ENCODE data around the gene NSMF. TPM values are rescaled to one million over a fixed set of nuclear protein-coding genes. Genes with fewer than 3 reads are reported as not detected.

The NSMF gene
- total RNA-seq, 2 donors from 2014 or later: 20.0 to 28.5 TPM

DNA sequence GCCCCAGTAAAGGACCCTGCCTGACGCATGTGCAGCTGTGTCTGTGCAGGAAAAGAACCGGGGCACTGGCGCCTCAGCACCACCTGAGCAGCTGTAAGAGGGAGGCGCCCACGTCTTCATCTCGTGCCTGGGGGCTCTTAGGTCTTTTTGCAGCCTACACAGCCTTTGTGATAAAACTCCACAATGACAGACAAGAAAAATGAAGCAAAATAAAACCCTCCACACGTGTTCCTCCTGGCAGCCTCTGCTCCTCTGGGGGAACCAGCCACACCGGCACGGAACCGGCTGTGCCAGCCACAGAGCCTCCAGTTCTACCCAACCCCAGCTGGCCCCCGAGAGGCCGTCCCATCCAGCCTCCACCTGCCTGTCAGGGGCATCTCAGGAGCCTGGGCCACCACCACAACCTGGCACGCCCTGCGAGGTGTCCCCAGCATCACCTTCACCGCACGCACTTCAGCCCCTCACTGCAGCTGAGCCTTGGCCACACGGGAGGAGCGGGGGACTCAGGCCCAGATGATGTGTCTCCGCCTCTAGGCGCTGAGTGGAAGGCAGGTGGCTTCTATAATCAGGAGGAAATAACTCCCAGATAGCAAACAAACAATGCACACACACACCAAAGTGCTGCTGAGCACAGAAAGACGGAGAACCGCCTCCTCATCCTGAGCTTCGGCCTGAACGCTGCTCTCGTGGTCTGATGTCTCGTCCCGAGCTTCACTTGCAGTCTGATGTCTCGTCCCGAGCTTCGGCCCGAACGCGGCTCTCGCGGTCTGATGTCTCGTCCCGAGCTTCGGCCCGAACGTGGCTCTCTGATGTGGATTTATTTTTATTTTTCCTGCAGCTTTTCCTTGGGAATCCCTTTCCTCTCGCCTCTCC lies 28.6 kb upstream of the NSMF start:
- ATAC-seq (replicated peaks in 1 of 2) (no peak), DNase-seq (no peak)
- Mint-ChIP-seq H3K4me1 (ENCODE audit: low read depth) (no peaks in the 10 kb centered on the region), H3K27ac (no peak overlapping the region), H3K9me3 (no peaks in the 10 kb centered on the region), H3K4me3 (no peak overlapping the region), H3K36me3 (ENCODE audit: insufficient read depth in 2 of 2) (no peaks in the 10 kb centered on the region), H3K27me3 (ENCODE audit: low read depth) (no peaks in the 10 kb centered on the region)

DNA sequence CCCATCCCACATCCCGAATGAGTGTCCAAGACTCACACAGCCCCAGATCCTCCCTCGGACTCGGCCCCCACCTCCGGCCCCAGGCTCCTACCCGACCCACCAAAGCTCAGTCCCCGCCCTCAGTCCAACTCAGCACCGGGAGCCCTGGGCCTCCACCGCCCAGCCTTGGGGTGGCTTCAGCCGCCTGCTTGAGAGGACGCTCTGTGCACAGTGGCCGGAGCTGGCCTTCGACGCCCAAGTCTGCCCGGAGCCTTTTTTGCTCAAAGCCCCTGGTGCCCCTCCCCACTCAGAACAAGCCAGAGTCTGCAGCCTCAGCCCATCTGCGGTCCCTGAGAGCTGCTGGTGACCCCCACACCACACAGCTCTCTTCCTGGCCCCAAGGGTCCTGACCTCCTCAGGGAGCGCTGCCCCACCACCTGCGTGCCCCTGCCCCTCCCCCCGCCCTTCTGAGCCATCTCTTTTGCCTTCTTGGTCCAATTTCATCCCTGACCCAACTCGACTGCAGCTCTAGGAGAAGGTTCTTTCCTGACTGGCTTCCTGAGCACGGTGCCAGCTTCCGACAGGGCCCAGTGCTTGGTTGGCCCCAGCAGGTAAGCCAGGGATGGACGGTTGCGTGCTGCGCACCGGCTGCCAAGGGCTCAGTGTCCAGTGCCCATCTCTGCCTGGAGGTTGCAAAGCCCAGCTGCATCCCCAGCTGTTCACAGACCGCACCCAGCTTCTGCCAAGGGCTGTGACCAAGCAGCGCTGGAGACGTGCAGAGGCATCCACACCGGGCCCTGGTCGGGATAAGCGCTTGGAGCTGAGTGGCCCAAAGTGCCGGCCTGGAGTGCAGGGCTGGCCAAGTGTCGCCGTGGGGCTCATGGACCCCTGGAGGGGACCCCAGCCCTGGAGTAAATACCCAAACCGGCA lies 27.7 kb upstream of the NSMF start:
- Mint-ChIP-seq H3K27me3 (ENCODE audit: low read depth) (no peaks in the 10 kb centered on the region), H3K4me3 (no peak overlapping the region), H3K27ac (no peak overlapping the region), H3K36me3 (ENCODE audit: insufficient read depth in 2 of 2) (no peaks in the 10 kb centered on the region), H3K9me3 (no peaks in the 10 kb centered on the region), H3K4me1 (ENCODE audit: low read depth) (peaks cover 5% of the 10 kb centered on the region)
- DNase-seq (no peak), ATAC-seq (replicated peaks in 1 of 2) (no peak)

DNA sequence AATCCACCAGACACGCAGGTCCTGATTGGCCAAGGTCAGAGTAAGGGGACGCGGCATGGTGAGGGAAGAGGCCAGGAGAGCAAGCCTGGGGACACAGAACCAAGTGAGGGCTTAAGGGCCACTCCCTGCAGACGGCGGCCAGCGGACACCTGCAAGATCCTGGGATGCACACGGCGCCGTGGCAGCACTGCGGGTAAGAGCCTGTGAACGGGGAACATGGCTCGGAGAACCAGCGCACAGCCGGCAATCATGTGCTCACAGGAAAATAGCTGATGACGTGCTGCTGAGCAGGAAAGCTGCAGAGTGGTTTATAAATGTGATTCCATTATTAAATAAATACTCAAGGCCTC lies 27.0 kb upstream of the NSMF start:
- Mint-ChIP-seq H3K36me3 (ENCODE audit: insufficient read depth in 2 of 2) (no peaks in the 10 kb centered on the region), H3K4me1 (ENCODE audit: low read depth) (peaks cover 5% of the 10 kb centered on the region), H3K27ac (no peak overlapping the region), H3K9me3 (no peaks in the 10 kb centered on the region), H3K4me3 (no peak overlapping the region), H3K27me3 (ENCODE audit: low read depth) (no peaks in the 10 kb centered on the region)
- DNase-seq (no peak), ATAC-seq (replicated peaks in 1 of 2) (no peak)

DNA sequence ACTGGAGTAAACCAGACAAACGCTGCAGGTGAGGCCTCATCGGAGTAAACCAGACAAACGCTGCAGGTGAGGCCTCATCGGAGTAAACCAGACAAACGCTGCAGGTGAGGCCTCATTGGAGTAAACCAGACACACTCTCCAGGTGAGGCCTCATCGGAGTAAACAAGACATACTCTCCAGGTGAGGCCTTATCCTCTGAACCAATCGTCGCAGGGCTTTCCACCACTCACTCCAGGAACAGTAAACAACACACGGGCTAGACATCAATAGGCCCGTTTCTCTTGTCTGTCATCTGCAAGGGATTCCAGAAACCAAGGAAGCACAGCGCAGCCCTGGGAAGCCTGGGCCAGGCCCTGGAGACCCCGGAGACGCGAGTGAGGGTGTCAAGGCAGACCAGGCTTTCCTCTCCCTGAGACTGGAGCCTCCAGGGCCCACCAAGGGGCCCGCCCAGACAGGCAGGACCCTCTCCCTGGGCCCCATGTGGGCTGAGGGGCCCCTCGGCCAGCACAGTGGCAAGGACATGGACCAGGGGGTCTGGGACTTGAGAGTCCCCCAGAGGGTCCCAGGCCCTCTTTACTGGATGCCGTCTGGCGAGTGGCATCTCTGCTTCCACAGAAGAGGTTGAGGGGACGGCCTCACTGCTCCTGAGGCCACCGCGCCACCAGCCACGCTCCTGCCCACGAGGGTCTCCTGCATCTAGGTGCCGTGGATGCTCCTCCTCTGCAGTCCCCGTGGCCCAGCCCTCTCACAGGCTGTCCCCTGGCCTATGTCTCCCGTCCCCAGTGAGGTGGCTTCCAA lies 26.4 kb upstream of the NSMF start:
- DNase-seq (no peak), ATAC-seq (replicated peaks in 1 of 2) (no peak)
- Mint-ChIP-seq H3K4me3 (no peak overlapping the region), H3K27me3 (ENCODE audit: low read depth) (no peaks in the 10 kb centered on the region), H3K27ac (no peak overlapping the region), H3K36me3 (ENCODE audit: insufficient read depth in 2 of 2) (no peaks in the 10 kb centered on the region), H3K9me3 (no peaks in the 10 kb centered on the region), H3K4me1 (ENCODE audit: low read depth) (peaks cover 5% of the 10 kb centered on the region)

DNA sequence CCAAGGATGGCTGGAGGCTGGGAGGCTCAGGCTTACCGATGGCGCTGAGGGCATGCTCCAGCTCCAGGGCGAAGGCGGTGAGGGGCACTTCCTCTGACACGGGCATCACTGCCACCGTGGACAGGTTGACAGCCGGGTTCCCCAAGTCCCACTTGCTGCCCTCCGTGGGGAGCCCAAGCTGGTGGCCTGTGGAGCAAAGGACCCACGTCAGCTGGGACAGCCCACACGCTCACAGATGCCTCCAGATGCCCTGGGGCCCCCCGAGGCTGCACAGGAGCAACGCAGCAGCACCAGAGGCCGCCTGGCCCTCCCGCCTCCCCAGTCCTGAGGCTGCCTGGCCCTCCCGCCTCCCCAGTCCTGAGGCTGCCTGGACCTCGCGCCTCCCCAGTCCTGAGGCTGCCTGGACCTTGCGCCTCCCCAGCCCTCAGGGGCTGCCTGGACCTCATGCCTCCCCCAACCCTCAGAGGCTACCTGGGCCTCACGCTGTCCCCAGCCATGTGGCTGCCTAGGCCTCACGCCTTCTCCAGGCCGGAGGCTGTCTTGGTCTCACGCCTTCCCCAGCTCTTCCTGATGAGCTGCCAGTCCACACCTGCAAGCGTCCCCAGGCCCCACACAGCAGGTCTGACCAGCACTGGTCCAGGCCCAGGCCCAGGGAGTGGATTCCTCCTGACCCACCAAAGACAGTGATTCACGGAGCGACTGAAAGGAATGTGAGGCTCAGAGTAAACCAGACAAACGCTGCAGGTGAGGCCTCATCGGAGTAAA lies 25.6 kb upstream of the NSMF start:
- H3K27me3 Mint-ChIP-seq (ENCODE audit: low read depth): no peaks in the 10 kb centered on the region
- peaks cover 5% of the 10 kb centered on the region for H3K4me1 Mint-ChIP-seq (ENCODE audit: low read depth)
- DNase-seq: no peak
- ATAC-seq (replicated peaks in 1 of 2): no peak
- no peaks in the 10 kb centered on the region for H3K36me3 Mint-ChIP-seq (ENCODE audit: insufficient read depth in 2 of 2)
- H3K4me3 Mint-ChIP-seq: no peak overlapping the region
- no peaks in the 10 kb centered on the region for H3K9me3 Mint-ChIP-seq
- H3K27ac Mint-ChIP-seq: no peak overlapping the region

DNA sequence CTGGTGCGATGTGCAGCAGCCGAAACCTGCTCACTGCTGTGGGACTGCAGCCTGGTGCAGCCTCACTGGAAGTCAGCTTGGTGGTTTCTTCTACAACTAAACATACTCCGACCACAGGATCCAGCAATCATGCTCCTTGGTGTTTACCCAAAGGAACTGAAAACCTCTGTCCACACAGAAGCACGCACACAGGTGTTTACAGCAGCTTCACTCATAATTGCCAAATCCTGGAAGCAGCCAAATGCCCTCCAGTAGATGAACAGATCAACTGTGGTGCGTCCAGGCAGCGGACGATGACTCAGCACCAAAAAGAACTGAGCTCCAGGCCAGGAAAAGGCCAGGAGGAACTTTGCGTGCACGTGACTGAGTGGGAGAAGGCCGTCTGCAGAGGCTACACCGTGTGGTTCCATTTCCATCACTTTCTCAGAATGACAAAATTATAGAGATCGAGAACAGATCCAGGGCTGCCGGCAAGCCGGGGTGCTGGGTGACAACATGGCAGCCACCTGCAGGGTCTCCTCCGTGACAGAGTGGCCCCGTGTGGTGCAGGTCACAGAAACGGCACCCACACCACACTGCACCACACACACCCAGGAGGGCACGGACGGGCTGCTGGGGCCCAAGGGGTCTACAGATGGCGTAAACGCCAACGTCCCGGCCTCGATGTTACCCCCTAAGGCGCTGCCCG lies 23.1 kb upstream of the NSMF start:
- DNase-seq (no peak), ATAC-seq (replicated peaks in 1 of 2) (no peak)
- H3K4me3 Mint-ChIP-seq: no peak overlapping the region
- no peaks in the 10 kb centered on the region for H3K36me3 Mint-ChIP-seq (ENCODE audit: insufficient read depth in 2 of 2)
- no peak overlapping the region for H3K27ac Mint-ChIP-seq
- no peaks in the 10 kb centered on the region for H3K9me3 Mint-ChIP-seq
- peaks cover 5% of the 10 kb centered on the region for H3K4me1 Mint-ChIP-seq (ENCODE audit: low read depth)
- no peaks in the 10 kb centered on the region for H3K27me3 Mint-ChIP-seq (ENCODE audit: low read depth)

DNA sequence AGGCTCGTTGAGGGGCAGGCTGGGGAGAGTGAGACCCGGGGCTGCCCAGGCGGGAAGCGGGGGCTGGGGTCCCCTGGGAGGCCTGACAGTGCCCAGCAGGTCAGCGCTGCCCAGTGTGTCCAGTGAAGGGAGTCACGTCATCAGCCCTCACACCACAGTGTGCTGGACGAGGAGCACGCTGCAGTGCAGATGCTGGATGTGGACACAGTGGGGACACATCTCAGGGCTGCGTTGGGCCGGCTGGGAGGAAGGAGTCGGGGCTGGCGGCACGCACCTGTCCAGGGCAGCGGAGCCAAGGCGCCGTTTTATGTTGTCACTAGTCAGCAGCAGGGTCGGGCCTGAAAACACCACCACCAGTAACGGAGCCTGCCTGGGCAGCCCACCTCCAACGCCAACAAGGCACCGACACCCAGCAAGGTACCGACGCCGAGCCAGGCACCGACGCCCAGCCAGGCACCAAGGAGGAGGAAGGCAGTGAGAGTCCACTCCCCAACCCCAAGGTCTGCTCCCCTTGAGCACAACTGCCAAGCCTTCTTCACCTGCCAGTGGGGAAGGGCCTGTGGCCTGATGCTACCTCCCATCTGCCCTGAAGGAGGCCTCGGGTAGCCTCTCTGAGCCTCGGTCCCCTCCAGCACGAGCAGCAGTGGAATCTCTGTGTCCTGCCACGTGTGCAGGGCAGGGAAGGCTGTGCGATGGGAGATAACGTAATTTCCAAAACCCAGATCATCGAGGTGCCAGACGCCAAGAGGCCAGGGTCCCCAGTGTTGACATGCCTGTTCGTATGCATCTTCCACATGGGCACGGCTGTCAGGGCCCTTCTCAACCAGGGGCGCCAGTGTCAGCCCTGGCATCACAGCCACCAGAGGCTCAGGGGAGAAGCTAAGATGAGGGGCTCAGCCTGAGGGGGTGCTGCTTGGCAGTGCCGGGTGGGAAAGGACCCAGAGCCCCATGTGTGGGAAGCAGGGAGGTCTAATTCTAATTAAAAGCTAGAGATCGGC lies 21.9 kb upstream of the NSMF start:
- Mint-ChIP-seq H3K9me3 (peaks cover 3% of the 10 kb centered on the region in 2 donors), H3K27me3 (ENCODE audit: low read depth) (no peaks in the 10 kb centered on the region), H3K27ac (no peak overlapping the region), H3K36me3 (ENCODE audit: insufficient read depth in 2 of 2) (peaks cover 3% of the 10 kb centered on the region in 2 donors), H3K4me3 (no peak overlapping the region), H3K4me1 (ENCODE audit: low read depth) (peaks cover 5% of the 10 kb centered on the region)
- DNase-seq (no peak), ATAC-seq (replicated peaks in 1 of 2) (no peak)

DNA sequence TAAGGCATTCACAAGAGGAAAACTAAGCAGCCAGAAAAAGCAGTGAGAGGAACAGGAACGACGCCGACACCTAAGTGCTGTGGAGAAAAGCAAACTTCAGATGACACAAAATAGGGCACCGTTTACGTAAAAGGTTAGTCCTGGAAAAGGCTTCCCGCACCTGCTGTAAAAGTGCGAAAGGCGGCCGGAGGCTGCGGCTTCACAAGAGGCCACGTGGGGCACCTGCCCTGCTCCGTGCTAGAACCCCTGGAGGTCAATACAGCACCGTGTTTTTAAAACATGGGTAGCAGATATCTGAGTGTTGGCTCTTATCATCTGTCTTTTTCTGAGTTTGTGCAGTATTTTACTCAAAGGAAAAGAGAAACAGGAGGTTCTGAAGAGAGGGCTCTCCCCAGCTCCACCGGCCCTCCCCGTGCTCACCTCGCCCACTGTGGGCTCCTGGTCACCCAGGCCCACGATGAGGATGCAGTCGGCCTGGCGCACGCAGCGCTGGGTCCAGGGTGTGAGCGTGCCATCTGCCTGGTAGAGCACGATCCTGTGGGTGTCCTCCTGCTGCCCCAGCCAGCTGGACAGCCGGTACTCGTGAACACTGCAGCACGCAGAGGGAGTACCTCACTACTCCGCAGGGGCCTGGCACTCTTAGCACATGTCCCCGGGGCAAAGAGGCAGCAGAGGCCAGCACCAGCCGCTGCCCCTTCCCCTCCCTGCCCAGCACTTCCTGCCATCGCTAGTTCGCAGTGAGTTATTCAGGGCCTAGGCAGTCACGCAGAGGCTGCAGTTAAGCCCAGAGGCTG lies 21.0 kb upstream of the NSMF start:
- H3K4me3 Mint-ChIP-seq: no peak overlapping the region
- H3K27me3 Mint-ChIP-seq (ENCODE audit: low read depth): no peaks in the 10 kb centered on the region
- no peak overlapping the region for H3K27ac Mint-ChIP-seq
- ATAC-seq (replicated peaks in 1 of 2) (no peak), DNase-seq (no peak)
- peaks cover 6% of the 10 kb centered on the region in 2 donors for H3K9me3 Mint-ChIP-seq
- peaks cover 5% of the 10 kb centered on the region for H3K4me1 Mint-ChIP-seq (ENCODE audit: low read depth)
- H3K36me3 Mint-ChIP-seq (ENCODE audit: insufficient read depth in 2 of 2): peaks cover 6% of the 10 kb centered on the region in 2 donors

DNA sequence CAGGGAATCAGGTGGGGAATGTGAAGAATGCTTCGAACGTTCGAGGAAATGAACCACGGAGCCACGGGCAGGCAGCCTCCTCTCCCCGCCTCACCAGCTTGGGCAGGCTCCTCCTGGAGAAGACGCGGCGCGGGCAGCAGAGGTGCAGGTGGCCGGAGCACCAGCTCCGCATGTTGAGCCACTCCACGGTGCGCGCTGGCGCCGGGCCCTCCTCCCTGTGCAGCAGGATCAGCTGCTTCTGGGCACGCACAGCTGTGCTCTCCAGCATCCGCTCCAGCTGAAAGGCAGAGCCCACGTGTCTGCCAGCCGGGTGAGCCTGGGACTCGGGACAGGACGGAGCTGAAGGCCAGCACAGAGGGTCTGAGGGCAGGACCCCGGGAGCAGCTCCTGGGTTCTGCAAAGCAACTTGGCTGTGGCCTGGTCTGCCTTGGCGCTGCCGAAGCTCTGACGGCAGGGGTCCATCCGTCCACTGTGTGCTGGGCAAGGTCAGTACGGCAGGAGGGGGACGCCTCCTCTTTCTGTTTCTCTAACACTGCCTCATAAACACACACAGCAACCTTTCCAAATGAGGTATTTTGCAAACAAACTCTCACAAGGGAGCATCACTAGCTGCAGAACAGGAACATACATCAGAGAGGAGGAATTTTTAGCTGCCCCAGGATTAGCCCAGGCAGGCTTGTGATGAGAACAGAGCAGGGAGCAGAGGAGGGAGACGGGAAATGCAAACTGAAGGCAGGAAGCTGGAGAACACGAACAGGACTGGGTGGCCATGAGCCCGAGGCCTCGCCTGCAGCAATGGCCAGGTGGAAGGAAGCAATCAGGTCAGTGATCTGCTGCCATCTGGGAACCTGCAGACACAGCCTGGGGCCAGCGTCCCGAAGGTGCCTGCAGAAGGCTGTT lies 20.1 kb upstream of the NSMF start:
- no peaks in the 10 kb centered on the region for H3K27me3 Mint-ChIP-seq (ENCODE audit: low read depth)
- H3K4me3 Mint-ChIP-seq: no peak overlapping the region
- H3K4me1 Mint-ChIP-seq (ENCODE audit: low read depth): peaks cover 5% of the 10 kb centered on the region
- no peak overlapping the region for H3K27ac Mint-ChIP-seq
- peaks cover 10% of the 10 kb centered on the region in 2 donors for H3K36me3 Mint-ChIP-seq (ENCODE audit: insufficient read depth in 2 of 2)
- DNase-seq: no peak
- H3K9me3 Mint-ChIP-seq: peaks cover 7 to 9% of the 10 kb centered on the region in 2 donors
- no peak for ATAC-seq (replicated peaks in 1 of 2)

DNA sequence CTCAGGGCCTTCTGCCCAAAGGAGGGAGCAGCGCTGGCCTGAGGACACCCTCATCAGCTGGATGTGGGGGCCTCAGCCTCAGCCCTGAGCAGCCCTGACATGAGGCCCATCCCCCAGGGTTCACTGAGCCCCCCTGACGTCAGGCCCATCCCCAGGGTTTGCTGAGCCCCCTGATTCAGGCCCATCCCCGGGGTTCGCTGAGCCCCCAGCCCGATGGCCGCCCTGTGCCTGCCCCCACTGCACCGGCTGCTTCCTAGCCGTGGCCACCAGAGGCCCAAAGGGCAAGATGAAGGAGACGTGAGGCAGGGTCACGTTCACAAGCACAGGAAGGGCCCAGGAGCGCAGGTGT lies 19.5 kb upstream of the NSMF start:
- H3K9me3 Mint-ChIP-seq: peaks cover 9 to 11% of the 10 kb centered on the region in 2 donors
- no peak overlapping the region for H3K27ac Mint-ChIP-seq
- peaks cover 5% of the 10 kb centered on the region for H3K4me1 Mint-ChIP-seq (ENCODE audit: low read depth)
- H3K4me3 Mint-ChIP-seq: no peak overlapping the region
- DNase-seq (no peak), ATAC-seq (replicated peaks in 1 of 2) (no peak)
- H3K36me3 Mint-ChIP-seq (ENCODE audit: insufficient read depth in 2 of 2): peaks cover 13 to 15% of the 10 kb centered on the region in 2 donors
- no peaks in the 10 kb centered on the region for H3K27me3 Mint-ChIP-seq (ENCODE audit: low read depth)

Measured in activated T-cell treated with anti-CD3 and anti-CD28 coated beads, Interleukin-2, amount 50 U/mL, for 72 hours (primary cell).